Measurements from ENCODE around the gene ATG16L1. TPM values are rescaled to one million over a fixed set of nuclear protein-coding genes. Genes with fewer than 3 reads are reported as not detected.

ATG16L1 gene
- total and polyA plus RNA-seq, 9 of the 15 experiments (the other 6 are each of a cell fraction or from before 2014, with no cell fraction given) = 6.4 to 21.3 (median 17.2) TPM

- no TSS peak for BruUV-seq (replicated peaks)
- no peaks in the 10 kb centered on the region for H3K36me3 ChIP-seq (ENCODE audit: control insufficient read depth, insufficient read depth, low read length)
- H3K9ac ChIP-seq (ENCODE audit: insufficient read depth in 1 of 2, low read depth in 2 of 2, low read length in 2 of 2) = 0 out of 4 replicates have a peak overlapping the region, but pooled peaks of 1 of the 2 experiments have one; percentile 8
- H3K9me3 ChIP-seq (replicated peaks; ENCODE audit: control insufficient read depth, insufficient read depth, low read depth, low read length) = peaks cover 3% of the 10 kb centered on the region; the same call in 1 of the 2 replicates
- H4K20me1 ChIP-seq (replicated peaks; ENCODE audit: control insufficient read depth, insufficient read depth, low read length) = no peaks in the 10 kb centered on the region
- no peak for FAIRE-seq
- no peaks in the 10 kb centered on the region for H3K79me2 ChIP-seq (ENCODE audit: control insufficient read depth, insufficient read depth, low read length)
- ChIA-PET POLR2A (no interaction called here), CTCF (ENCODE audit: low intra/inter-chr PET ratio) (no interaction called here)
- in situ Hi-C loops (cut with MboI) (no loop called here), intact Hi-C loops (cut with micrococcal nuclease) (no loop called here)
- no peak for TF ChIP-seq SPI1 (IDR thresholded peaks at IDR 0.05; ENCODE audit: borderline replicate concordance, low read depth, low read length)
- TF ChIP-seq MLX (CRISPR knock-in tag; conservative IDR thresholded peaks at IDR 0.05) = no peak
- no peak for TF ChIP-seq ZNF263 (CRISPR knock-in tag; IDR thresholded peaks at IDR 0.05; ENCODE audit: borderline replicate concordance)
- no peak for TF ChIP-seq PHB (CRISPR knock-in tag; IDR thresholded peaks at IDR 0.05)
- TF ChIP-seq ZNF583 (CRISPR knock-in tag; IDR thresholded peaks at IDR 0.05) = no peak
- TF ChIP-seq CC2D1A (IDR thresholded peaks at IDR 0.05) = no peak
- no peak for TF ChIP-seq ZNF830 (CRISPR knock-in tag; IDR thresholded peaks at IDR 0.05)
- no peak for TF ChIP-seq SRSF9 (IDR thresholded peaks at IDR 0.05; ENCODE audit: borderline replicate concordance, low read depth, low read length)
- no peak overlapping the region for H3K4me3 ChIP-seq
- DNase-seq (ENCODE audit: extremely low read depth in 1 of 4, low spot score in 3 of 4) = no peak
- H3K27me3 ChIP-seq (ENCODE audit: control insufficient read depth in 2 of 2, insufficient read depth in 2 of 2, low read length in 2 of 2) = no peaks in the 10 kb centered on the region
- no peaks in the 10 kb centered on the region for H3K9me1 ChIP-seq (ENCODE audit: control insufficient read depth, insufficient read depth, low read length)
- H3K4me1 ChIP-seq (replicated peaks in 1 of 2; ENCODE audit: control insufficient read depth in 2 of 2, insufficient read depth in 2 of 2, low read length in 2 of 2) = peaks cover 27 to 46% of the 10 kb centered on the region in 2 experiments
- WGBS (ENCODE audit: insufficient coverage, low coverage, missing lambda C conversion rate) = 87% methylated on average over 6 of the region's 6 CpGs
- no peak for ATAC-seq
- H3K27ac ChIP-seq (ENCODE audit: extremely low read depth, low read depth, low read length) = peak overlapping the region; percentile 84
- peak overlapping the region; percentile 18; the same call in 1 of the 2 replicates for H3K4me2 ChIP-seq (ENCODE audit: insufficient read depth, low read length)
- peak overlapping the region; percentile 83 for H2AFZ ChIP-seq (ENCODE audit: low read depth, low read length)
These were observed 32.6 kb upstream of the ATG16L1 start for GRCh38 chr2:233218836-233219235.

All from K562 (cell line).